ENCODE data around the gene UBQLN3. TPM values are rescaled to one million over a fixed set of nuclear protein-coding genes. Genes with fewer than 3 reads are reported as not detected.

The UBQLN3 gene
- total RNA-seq, 1 experiment from 2014 or later, result not detected

- no peak for DNase-seq (ENCODE audit: extremely low read depth, low read depth)
Measured at GRCh38 chr11:5507177-5507932, 2.4 kb downstream of the UBQLN3 start.

GRCh38 chr11:5505363-5506048, 4.3 kb downstream of the UBQLN3 start:
- no peak for DNase-seq (ENCODE audit: extremely low read depth, low read depth)

- DNase-seq (ENCODE audit: extremely low read depth, low read depth), result no peak
Measured at GRCh38 chr11:5504403-5504921, 5.3 kb downstream of the UBQLN3 start.

DNA sequence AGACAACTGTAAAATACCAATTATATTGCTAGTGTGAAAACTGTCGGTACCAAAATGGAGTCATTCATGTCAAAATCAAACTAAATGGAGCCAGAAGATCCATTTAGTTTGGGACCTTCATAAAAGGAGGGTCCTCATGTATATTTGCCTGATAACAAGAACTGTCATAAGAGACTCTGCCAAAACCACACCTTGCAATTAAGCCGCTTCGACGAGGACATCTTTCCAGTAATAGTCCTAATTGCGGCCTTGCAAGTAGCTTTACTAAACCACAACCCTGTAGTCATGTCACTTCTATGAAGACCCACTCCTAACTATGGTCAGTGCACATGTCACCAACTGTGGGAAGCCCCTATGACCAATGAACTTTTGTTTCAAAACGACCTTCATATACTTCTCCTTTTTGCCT, 9.4 kb downstream of the UBQLN3 start:
- DNase-seq (ENCODE audit: extremely low read depth, low read depth), result no peak

GRCh38 chr11:5499671-5500070, 10.1 kb downstream of the UBQLN3 start:
- no peak for DNase-seq (ENCODE audit: extremely low read depth, low read depth)

- no peak for DNase-seq (ENCODE audit: extremely low read depth, low read depth)
Measured at GRCh38 chr11:5489576-5490357, 20.0 kb downstream of the UBQLN3 start.

GRCh38 chr11:5488798-5489399, 20.9 kb downstream of the UBQLN3 start:
- no peak for DNase-seq (ENCODE audit: extremely low read depth, low read depth)

DNA sequence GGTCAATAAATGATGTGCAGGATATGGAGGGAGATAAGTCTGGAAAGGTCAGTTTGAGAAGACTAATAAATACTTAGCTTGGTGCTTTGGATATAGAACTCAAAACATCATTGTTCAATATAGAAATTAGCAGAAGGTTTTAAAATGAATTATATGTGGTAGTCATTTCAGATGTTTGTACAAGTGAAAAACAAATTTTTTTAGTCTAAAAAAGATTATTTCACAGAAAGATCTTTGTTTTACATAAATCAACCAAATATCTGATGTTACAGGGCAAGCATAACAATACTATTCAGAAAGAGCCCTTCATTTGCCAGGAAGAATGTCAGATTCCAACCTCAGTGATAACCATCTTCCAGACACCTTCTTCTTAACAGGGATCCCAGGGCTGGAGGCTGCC, 21.4 kb downstream of the UBQLN3 start, which contains the start of gene OR52D1:
Gene OR52D1, plus strand, starts transcription at position 301 of the 400 bp plus-strand sequence. Its CDS starts 22 bp downstream, at position 323.
- DNase-seq (ENCODE audit: extremely low read depth, low read depth), result no peak

DNA sequence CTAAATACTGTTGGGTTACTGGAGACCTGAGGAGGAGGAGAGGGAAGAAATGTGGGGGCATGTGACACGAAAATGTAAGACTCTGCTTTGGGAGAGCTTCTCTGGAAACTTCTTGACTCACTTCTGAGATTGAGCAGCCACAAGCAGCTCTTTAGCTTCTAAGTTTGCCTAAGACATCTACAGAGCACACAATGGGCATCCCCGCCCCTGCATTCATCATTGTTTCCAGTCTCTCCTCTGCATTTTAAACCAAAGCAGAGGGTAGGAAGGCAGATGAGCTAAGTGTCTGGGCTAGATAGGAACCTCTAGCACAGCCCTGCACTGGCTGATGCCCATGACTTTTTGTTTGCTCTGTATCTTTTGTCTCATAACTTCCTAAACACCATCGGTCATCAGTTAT, 23.3 kb downstream of the UBQLN3 start:
- no peak for DNase-seq (ENCODE audit: extremely low read depth, low read depth)

GRCh38 chr11:5486003-5486402, 23.8 kb downstream of the UBQLN3 start:
- DNase-seq (ENCODE audit: extremely low read depth, low read depth), result no peak

- peak; percentile 33 for DNase-seq (ENCODE audit: extremely low read depth, low read depth)
Measured at GRCh38 chr11:5476186-5476819, 33.5 kb downstream of the UBQLN3 start.

DNA sequence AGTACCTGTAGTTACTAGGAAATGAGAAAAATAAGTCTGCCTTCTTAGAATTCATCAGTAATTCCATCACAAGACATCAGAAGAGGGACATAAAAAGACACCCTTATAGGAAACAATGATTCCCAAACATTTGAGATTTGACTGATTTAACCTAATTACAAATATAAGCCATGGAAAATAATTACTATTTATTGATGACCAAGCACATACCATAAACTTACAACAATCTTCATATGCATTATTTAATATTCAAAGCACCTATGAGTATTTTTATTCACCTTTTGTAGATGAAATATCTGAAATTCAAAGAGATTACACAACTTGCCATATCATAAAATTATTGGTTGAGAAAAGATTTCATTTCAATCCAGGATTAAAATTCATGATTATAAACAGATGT, 35.8 kb downstream of the UBQLN3 start:
- DNase-seq (ENCODE audit: extremely low read depth, low read depth), result no peak

DNA sequence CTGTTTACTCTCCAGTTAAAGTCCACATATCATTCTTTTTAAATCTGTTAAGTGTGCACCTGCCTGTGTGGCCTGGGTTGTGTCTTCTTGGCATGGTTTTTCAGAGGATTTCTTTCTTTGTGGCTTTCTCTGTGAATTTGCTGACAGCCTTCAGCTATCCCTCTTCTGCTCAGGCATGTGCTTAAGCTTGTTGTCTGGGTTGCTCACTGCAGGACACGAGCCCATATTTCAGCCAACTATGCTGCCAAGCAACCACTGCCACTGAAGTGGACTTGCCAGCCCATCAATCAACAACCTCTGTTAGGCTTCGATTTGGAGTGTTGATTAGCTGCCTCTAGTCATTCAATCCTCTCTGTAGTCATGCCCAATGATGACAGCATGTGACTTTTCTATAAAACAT, 42.2 kb downstream of the UBQLN3 start:
- no peak for DNase-seq (ENCODE audit: extremely low read depth, low read depth)

DNA sequence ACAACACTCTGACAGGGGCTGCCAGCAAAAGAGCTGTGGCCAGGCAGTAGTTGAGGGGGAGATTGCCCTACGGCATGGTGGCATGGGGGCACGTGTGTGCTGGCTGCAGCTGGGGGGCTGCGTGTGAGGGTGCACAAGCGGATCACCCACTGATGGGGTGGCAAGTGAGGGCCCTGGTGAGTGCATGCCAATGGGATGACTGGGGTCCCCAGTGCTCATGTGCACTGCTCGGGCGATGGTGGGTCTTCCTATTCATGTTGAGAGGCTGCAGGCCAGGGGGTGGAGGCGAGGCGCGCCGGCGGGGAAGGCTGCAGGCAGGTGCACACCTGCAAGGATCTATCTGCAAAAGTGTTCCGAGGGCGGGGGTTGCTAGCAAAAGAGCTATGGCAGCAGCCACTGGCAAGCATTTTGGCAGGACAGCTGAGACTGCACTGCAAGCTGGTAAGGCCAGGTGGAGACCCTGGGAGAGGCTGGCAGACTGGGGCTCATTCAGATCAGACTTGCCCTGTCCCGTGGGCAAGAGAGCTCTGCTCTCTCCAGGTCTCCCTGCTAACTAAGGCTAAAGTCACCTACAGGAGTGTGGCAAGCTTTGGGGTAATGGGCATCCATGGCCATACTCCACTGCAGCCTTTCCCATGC, 48.7 kb downstream of the UBQLN3 start:
- DNase-seq (ENCODE audit: extremely low read depth, low read depth), result no peak

Other genes with a start within 250 kb of the UBQLN3 start
- 0.29 and 1.2 TPM in 2 replicates for gene HBE1, start 240.0 kb downstream of the UBQLN3 start, total RNA-seq (2014; rRNA removed; shearing (Covaris generic))
- not detected in 2 replicates for gene OR51B4, start 208.0 kb downstream of the UBQLN3 start, total RNA-seq (2014; rRNA removed; shearing (Covaris generic))
- gene OR51B2, start 185.7 kb downstream of the UBQLN3 start, total RNA-seq (2014; rRNA removed; shearing (Covaris generic)), result not detected in 2 replicates
- gene OR51B5, start 166.4 kb downstream of the UBQLN3 start, total RNA-seq (2014; rRNA removed; shearing (Covaris generic)), result 0.35 TPM in 1 of 2 replicates, not detected in the other
- not detected in 2 replicates for gene OR51B6, start 158.4 kb downstream of the UBQLN3 start, total RNA-seq (2014; rRNA removed; shearing (Covaris generic))
- gene OR51M1, start 126.1 kb downstream of the UBQLN3 start, total RNA-seq (2014; rRNA removed; shearing (Covaris generic)), result not detected in 2 replicates
- gene OR51Q1, start 87.8 kb downstream of the UBQLN3 start, total RNA-seq (2014; rRNA removed; shearing (Covaris generic)), result not detected in 2 replicates
- gene OR51I1, start 68.4 kb downstream of the UBQLN3 start, total RNA-seq (2014; rRNA removed; shearing (Covaris generic)), result not detected in 2 replicates
- not detected in 2 replicates for gene OR51I2, start 60.6 kb downstream of the UBQLN3 start, total RNA-seq (2014; rRNA removed; shearing (Covaris generic))
- not detected in 2 replicates for gene OR52D1, start 21.3 kb downstream of the UBQLN3 start, total RNA-seq (2014; rRNA removed; shearing (Covaris generic))
- not detected in 2 replicates for gene UBQLNL, start 6.7 kb upstream of the UBQLN3 start, total RNA-seq (2014; rRNA removed; shearing (Covaris generic))
- not detected in 2 replicates for gene OR52H1, start 38.6 kb upstream of the UBQLN3 start, total RNA-seq (2014; rRNA removed; shearing (Covaris generic))
- not detected in 2 replicates for gene OR52B6, start 70.9 kb upstream of the UBQLN3 start, total RNA-seq (2014; rRNA removed; shearing (Covaris generic))
- gene TRIM6, start 86.7 kb upstream of the UBQLN3 start, total RNA-seq (2014; rRNA removed; shearing (Covaris generic)), result 8.5 and 10.2 TPM in 2 replicates
- 4.9 and 6.3 TPM in 2 replicates for gene TRIM34, start 115.0 kb upstream of the UBQLN3 start, total RNA-seq (2014; rRNA removed; shearing (Covaris generic))
- gene TRIM5, start 175.1 kb upstream of the UBQLN3 start, total RNA-seq (2014; rRNA removed; shearing (Covaris generic)), result 23.8 and 25.1 TPM in 2 replicates
- 1.2 and 1.4 TPM in 2 replicates for gene TRIM22, start 179.8 kb upstream of the UBQLN3 start, total RNA-seq (2014; rRNA removed; shearing (Covaris generic))
- not detected in 2 replicates for gene OR56B1, start 226.5 kb upstream of the UBQLN3 start, total RNA-seq (2014; rRNA removed; shearing (Covaris generic))
- not detected in 2 replicates for gene OR52N4, start 244.3 kb upstream of the UBQLN3 start, total RNA-seq (2014; rRNA removed; shearing (Covaris generic))

Measured in NCI-H460 (cell line).